B cell (primary cell): ENCODE measurements around the gene CDX1. TPM values are rescaled to one million over a fixed set of nuclear protein-coding genes. Genes with fewer than 3 reads are reported as not detected.

Experiments used
- ATAC-seq: fragments of 200-7000 bp; cut with Tn5 transposase; one replicate; pipeline ENCODE4 v1.10.0; 2021; ENCODE audit warnings: low read depth, mild to moderate bottlenecking, moderate number of reproducible peaks, moderate library complexity
- CTCF ChIA-PET: fragments of 350-600 bp; sonication (Branson Sonifier 250); formaldehyde crosslinking; loops from one replicate; lab custom pipeline; 2021; ENCODE audit warnings: antibody characterized with exemption, inconsistent platforms; lab: Charles Lee
- POLR2A ChIA-PET: fragments of 350-600 bp; sonication (Branson Sonifier 250); formaldehyde crosslinking; loops from one replicate; lab custom pipeline; 2021; ENCODE audit warnings: antibody characterized with exemption; lab: Charles Lee
- DNase-seq: peaks from one replicate; pipeline ENCODE4 v3.0.0; 2013
- H2AFZ ChIP-seq: 2 replicates; pipeline ENCODE4 v1.6.1; 2012; ENCODE audit warnings: mild to moderate bottlenecking, low read depth, low read length; ENCODE audit not compliant: insufficient read depth, poor library complexity, severe bottlenecking
- H3K27ac ChIP-seq, 2 donors: 1 replicate in 1 of 2; 2 replicates in 1 of 2; pipeline ENCODE4 v1.5.1; 2012 to 2013; ENCODE audit warnings: low read length in 2 of 2, mild to moderate bottlenecking in 2 of 2, moderate library complexity in 1 of 2
- H3K27me3 ChIP-seq, 4 experiments: fragments of 200-600 bp in 1 of 4; sonication (generic) in 1 of 4; replicated peaks in 1 of 4; 1 replicate in 2 of 4; 2 replicates in 2 of 4; pipeline versions ENCODE4 v1.6.1 to v1.7.0; 2013 to 2016; ENCODE audit warnings: low read length in 3 of 4, mild to moderate bottlenecking in 2 of 4, mixed read lengths in 1 of 4, moderate library complexity in 1 of 4; ENCODE audit not compliant: insufficient read depth in 4 of 4, control insufficient read depth in 3 of 4; ENCODE audit errors: control extremely low read depth in 1 of 4
- H3K36me3 ChIP-seq, 2 experiments: replicated peaks in 1 of 2; 1 replicate in 1 of 2; 2 replicates in 1 of 2; pipeline versions ENCODE4 v1.6.1 to v1.7.1; 2013; ENCODE audit warnings: low read length in 1 of 2; ENCODE audit not compliant: insufficient read depth in 2 of 2, control insufficient read depth in 1 of 2; ENCODE audit errors: control extremely low read depth in 1 of 2, extremely low read depth in 1 of 2
- H3K4me1 ChIP-seq, 2 donors: fragments of 200-600 bp in 1 of 2; sonication (generic) in 1 of 2; 1 replicate in 1 of 2; 2 replicates in 1 of 2; pipeline versions ENCODE4 v1.5.1 to v1.6.1; 2013 to 2017; ENCODE audit warnings: low read length in 2 of 2; ENCODE audit not compliant: control insufficient read depth in 2 of 2, insufficient read depth in 2 of 2
- H3K4me2 ChIP-seq: replicated peaks from 2 replicates; pipeline ENCODE3; 2012; ENCODE audit warnings: mild to moderate bottlenecking, low read depth, low read length; ENCODE audit not compliant: poor library complexity, severe bottlenecking
- H3K4me3 ChIP-seq, 5 experiments: fragments of 200-600 bp in 1 of 5; sonication (generic) in 1 of 5; 1 replicate in 3 of 5; 2 replicates in 2 of 5; pipeline versions ENCODE4 v1.5.1 to v1.7.0; 2011 to 2016; ENCODE audit warnings: low read length in 4 of 5, mild to moderate bottlenecking in 4 of 5, low read depth in 2 of 5, control low read depth in 1 of 5, moderate library complexity in 1 of 5; ENCODE audit not compliant: insufficient read depth in 1 of 5; ENCODE audit errors: control extremely low read depth in 1 of 5, extremely low read depth in 1 of 5
- H3K79me2 ChIP-seq: fragments of 200-600 bp; sonication (generic); one replicate; pipeline ENCODE4 v1.6.0; 2016; ENCODE audit warnings: low read length; ENCODE audit not compliant: control insufficient read depth, insufficient read depth
- H3K9ac ChIP-seq: fragments of 200-600 bp; sonication (generic); 2 replicates; pipeline ENCODE4 v1.6.1; 2017; ENCODE audit warnings: mild to moderate bottlenecking, low read length, moderate library complexity
- H3K9me3 ChIP-seq, 3 donors: one replicate each; pipeline versions ENCODE4 v1.6.1 to v1.7.1; 2013; ENCODE audit warnings: low read length in 2 of 3; ENCODE audit not compliant: control insufficient read depth in 2 of 3, insufficient read depth in 1 of 3; ENCODE audit errors: control extremely low read depth in 1 of 3
- H4K20me1 ChIP-seq: 2 replicates; pipeline ENCODE4 v1.6.0; 2012; ENCODE audit warnings: mild to moderate bottlenecking, low read length; ENCODE audit not compliant: insufficient read depth, control insufficient read depth, poor library complexity, severe bottlenecking
- H3K27ac Mint-ChIP-seq: one replicate; pipeline ENCODE4 v1.8.0; 2021; ENCODE audit warnings: mixed read lengths
- H3K27me3 Mint-ChIP-seq: one replicate; pipeline ENCODE4 v1.8.0; 2021; ENCODE audit warnings: mixed read lengths
- H3K4me1 Mint-ChIP-seq: one replicate; pipeline ENCODE4 v1.8.0; 2021; ENCODE audit warnings: mixed read lengths
- H3K4me3 Mint-ChIP-seq: one replicate; pipeline ENCODE4 v1.8.0; 2021; ENCODE audit warnings: mixed read lengths
- H3K9me3 Mint-ChIP-seq: one replicate; pipeline ENCODE4 v1.8.0; 2022; ENCODE audit warnings: mixed read lengths; ENCODE audit not compliant: insufficient read depth
- CTCF ChIP-seq: fragments of 200-600 bp; IDR thresholded peaks from one replicate; pipeline ENCODE4 v1.8.0; 2022; ENCODE audit warnings: antibody characterized with exemption, mild to moderate bottlenecking
- EZH2 ChIP-seq: IDR thresholded peaks from 2 replicates; pipeline ENCODE4 v1.6.1; 2012; ENCODE audit warnings: borderline replicate concordance, low read depth, mild to moderate bottlenecking, moderate library complexity, low read length; ENCODE audit not compliant: insufficient read depth, poor library complexity, severe bottlenecking
- WGBS: methylation state at CpG from one replicate; pipeline ENCODE4 v1.1.5; 2013; ENCODE audit warnings: missing lambda C conversion rate; ENCODE audit not compliant: insufficient coverage; 5-methylcytosine and 5-hydroxymethylcytosine counted together
- intact Hi-C: fragments of 100-400 bp; cut with micrococcal nuclease; formaldehyde crosslinking; loops from one replicate; pipeline ENCODE4 v1.10.0; 2022
- polyA plus RNA-seq: library from polyadenylated mRNA; depleted of rRNA; stranded (reverse); fragments of >200 nt; gene quantifications from 2 replicates; pipeline ENCODE4 v1.2.3, GENCODE V29; 2012
- total RNA-seq, 2 donors: library from RNA; stranded (reverse); fragments of 120-200 nt in 1 of 2; gene quantifications; 1 replicate in 1 of 2; 2 replicates in 1 of 2; pipeline versions ENCODE4 v1.2.3 to v1.2.4, GENCODE V29; 2013 to 2022

The CDX1 gene
- total and polyA plus RNA-seq, 2 donors (not counting 1 experiment from before 2014, with no cell fraction given), result not detected

DNA sequence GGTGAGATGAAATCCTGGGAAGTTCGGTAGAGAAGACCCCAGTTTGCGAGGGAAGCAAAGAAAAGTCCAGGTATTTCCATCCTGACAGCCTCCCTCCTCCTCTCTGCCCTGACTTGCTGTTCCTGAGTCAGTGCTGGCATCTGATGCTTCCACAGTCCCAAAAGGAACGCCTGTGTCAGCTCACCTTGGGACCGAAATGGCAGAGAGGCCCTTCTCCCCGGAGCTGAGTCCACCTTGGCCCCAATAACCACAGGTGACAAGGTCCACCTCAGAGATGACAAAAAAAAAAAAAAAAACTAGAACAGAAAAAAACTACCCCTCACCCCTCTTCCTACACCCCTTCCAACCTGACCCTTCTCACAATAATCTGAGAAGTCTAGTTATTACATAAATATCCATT lies 54.9 kb downstream of the CDX1 start:
- Mint-ChIP-seq H3K4me3 (no peak overlapping the region), H3K27ac (no peak overlapping the region), H3K9me3 (no peaks in the 10 kb centered on the region), H3K4me1 (peaks cover 2% of the 10 kb centered on the region), H3K27me3 (peaks cover 15% of the 10 kb centered on the region)
- no peaks in the 10 kb centered on the region for H3K79me2 ChIP-seq
- ChIA-PET POLR2A (no interaction called here), CTCF (interaction anchor here (0.7 kb wide), 1 partner anchor 222 kb away, joined by 3 read pairs; no protein-coding TSS in a partner anchor)
- no peak overlapping the region for H3K9ac ChIP-seq
- H3K4me3 ChIP-seq, result no peak overlapping the region
- H3K4me1 ChIP-seq, result peaks cover 0 to 3% of the 10 kb centered on the region in 2 donors
- 76% methylated on average over 3 of the region's 5 CpGs for WGBS
- peaks cover 0 to 4% (median 2%) of the 10 kb centered on the region in 4 experiments for H3K27me3 ChIP-seq
- H2AFZ ChIP-seq, result no peak overlapping the region
- TF ChIP-seq EZH2, result no peak
- no peak for TF ChIP-seq CTCF
- no peaks in the 10 kb centered on the region for H3K9me3 ChIP-seq
- H3K36me3 ChIP-seq, result no peaks in the 10 kb centered on the region
- ATAC-seq (no peak), DNase-seq (no peak)
- no peak overlapping the region for H3K4me2 ChIP-seq
- intact Hi-C loops, result no loop called here
- no peak overlapping the region for H3K27ac ChIP-seq
- H4K20me1 ChIP-seq, result no peaks in the 10 kb centered on the region

- Histone ChIP-seq H3K36me3 (no peaks in the 10 kb centered on the region), H2AFZ (no peak overlapping the region), H3K9me3 (no peaks in the 10 kb centered on the region), H3K27me3 (peaks cover 0 to 4% (median 2%) of the 10 kb centered on the region in 4 experiments), H3K4me2 (no peak overlapping the region), H3K4me1 (peaks cover 0 to 2% of the 10 kb centered on the region in 2 donors), H3K27ac (no peak overlapping the region), H3K4me3 (no peak overlapping the region), H3K79me2 (no peaks in the 10 kb centered on the region), H3K9ac (no peak overlapping the region), H4K20me1 (no peaks in the 10 kb centered on the region)
- ChIA-PET POLR2A (no interaction called here), CTCF (no interaction called here)
- intact Hi-C loops, result no loop called here
- 94% methylated on average over 16 of the region's 21 CpGs for WGBS
- ATAC-seq, result no peak
- TF ChIP-seq CTCF, result no peak
- no peak for TF ChIP-seq EZH2
- no peak for DNase-seq
- Mint-ChIP-seq H3K4me3 (no peak overlapping the region), H3K4me1 (peaks cover 2% of the 10 kb centered on the region), H3K9me3 (no peaks in the 10 kb centered on the region), H3K27me3 (peaks cover 3% of the 10 kb centered on the region), H3K27ac (no peak overlapping the region)
Observed at GRCh38 chr5:150222906-150223305, 56.3 kb downstream of the CDX1 start.
